ENCODE measurements around the gene FXYD5.

Gene FXYD5

GRCh38 chr19:35138305-35138892 is 16.1 kb upstream of the FXYD5 start, which contains the start of gene FXYD1:
FXYD1 (plus strand) TSS chr19:35138824; CDS start chr19:35140080, 1,256 bp downstream.
- in situ Hi-C loops (cut with MboI; ENCODE audit: low sequenced_read_pairs, unreplicated experiment): no loop called here
- no peak for DNase-seq (ENCODE audit: low spot score)

GRCh38 chr19:35140207-35140961 is 14.2 kb upstream of the FXYD5 start:
- no peak for DNase-seq (ENCODE audit: low spot score)
- in situ Hi-C loops (cut with MboI; ENCODE audit: low sequenced_read_pairs, unreplicated experiment): no loop called here

More at GRCh38 chr19:35138305-35138892, 16.1 kb upstream of the FXYD5 start, which contains the start of gene FXYD1:
- no peak for TF ChIP-seq CTCF (IDR thresholded peaks at IDR 0.05; ENCODE audit: borderline replicate concordance, control extremely low read depth, extremely low read depth, insufficient read depth, missing control alignments)

GRCh38 chr19:35140962-35141836 is 13.3 kb upstream of the FXYD5 start:
- in situ Hi-C loops (cut with MboI; ENCODE audit: low sequenced_read_pairs, unreplicated experiment): no loop called here
- peak; percentile 57 for TF ChIP-seq CTCF (IDR thresholded peaks at IDR 0.05; ENCODE audit: borderline replicate concordance, control extremely low read depth, extremely low read depth, insufficient read depth, missing control alignments)
- DNase-seq (ENCODE audit: low spot score): peak; percentile 100

More at GRCh38 chr19:35140207-35140961, 14.2 kb upstream of the FXYD5 start:
- no peak for TF ChIP-seq CTCF (IDR thresholded peaks at IDR 0.05; ENCODE audit: borderline replicate concordance, control extremely low read depth, extremely low read depth, insufficient read depth, missing control alignments)

GRCh38 chr19:35141837-35142605 is 12.5 kb upstream of the FXYD5 start:
- TF ChIP-seq CTCF (IDR thresholded peaks at IDR 0.05; ENCODE audit: borderline replicate concordance, control extremely low read depth, extremely low read depth, insufficient read depth, missing control alignments): no peak
- in situ Hi-C loops (cut with MboI; ENCODE audit: low sequenced_read_pairs, unreplicated experiment): no loop called here
- DNase-seq (ENCODE audit: low spot score): no peak

- in situ Hi-C loops (cut with MboI; ENCODE audit: low sequenced_read_pairs, unreplicated experiment): no loop called here
- peak; percentile 81 for DNase-seq (ENCODE audit: low spot score)
- TF ChIP-seq CTCF (IDR thresholded peaks at IDR 0.05; ENCODE audit: borderline replicate concordance, control extremely low read depth, extremely low read depth, insufficient read depth, missing control alignments): peak; percentile 68
These were observed 11.8 kb upstream of the FXYD5 start for GRCh38 chr19:35142606-35143230.
